HEK293 (cell line): ENCODE data around the gene LTBP1.

Experiments used
- CTCF ChIA-PET: fragments of 350-600 bp; formaldehyde crosslinking; extraction: SDS; loops from one replicate; lab custom pipeline; 2021; ENCODE audit warnings: antibody characterized with exemption; lab: Yijun Ruan, JAX
- POLR2A ChIA-PET: fragments of 300-600 bp; formaldehyde crosslinking; extraction: SDS; loops from one replicate; lab custom pipeline; 2020; ENCODE audit warnings: antibody characterized with exemption, inconsistent platforms; lab: Yijun Ruan, JAX
- H3K27ac ChIP-seq: fragments of 200-500 bp; sonication (Bioruptor generic); 2 replicates; pipeline ENCODE4 v1.5.1; 2014; ENCODE audit warnings: low read depth, low read length, control low read depth, inconsistent platforms; ENCODE audit errors: extremely low read depth
- H3K36me3 ChIP-seq, 2 experiments: fragments of 200-500 bp in 1 of 2; sonication (Bioruptor generic) in 1 of 2; 1 replicate in 1 of 2; 2 replicates in 1 of 2; pipeline ENCODE4 v1.5.1; 2014 to 2017; ENCODE audit warnings: inconsistent platforms in 2 of 2, low read length in 2 of 2; ENCODE audit not compliant: control insufficient read depth in 2 of 2, insufficient read depth in 1 of 2
- H3K4me1 ChIP-seq: fragments of 200-500 bp; sonication (Bioruptor generic); 2 replicates; pipeline ENCODE4 v1.5.1; 2014; ENCODE audit warnings: mild to moderate bottlenecking, low read length, inconsistent platforms; ENCODE audit not compliant: control insufficient read depth, insufficient read depth
- H3K4me3 ChIP-seq: 2 replicates; pipeline ENCODE4 v1.5.1; 2011; ENCODE audit warnings: low read depth, mild to moderate bottlenecking, control low read depth, low read length, moderate library complexity
- H3K9me3 ChIP-seq: fragments of 200-500 bp; sonication (Bioruptor generic); 2 replicates; pipeline ENCODE4 v1.5.1; 2014; ENCODE audit warnings: low read depth, low read length, inconsistent platforms; ENCODE audit not compliant: control insufficient read depth, insufficient read depth
- AEBP2 ChIP-seq: fragments of 450-650 bp; formaldehyde crosslinking; IDR thresholded peaks from 2 replicates; pipeline ENCODE4 v1.5.1; 2016; ENCODE audit warnings: missing biosample characterization, missing genetic modification characterization, borderline replicate concordance
- CTCF ChIP-seq: fragments of 450-650 bp; formaldehyde crosslinking; IDR thresholded peaks from 2 replicates; pipeline ENCODE4 v1.5.1; 2016; ENCODE audit warnings: missing biosample characterization, missing genetic modification characterization
- ELK4 ChIP-seq: IDR thresholded peaks from 2 replicates; pipeline ENCODE4 v1.6.1; 2011; ENCODE audit warnings: mild to moderate bottlenecking, low read depth, low read length, borderline replicate concordance
- GLIS1 ChIP-seq: fragments of 450-650 bp; formaldehyde crosslinking; IDR thresholded peaks from 2 replicates; pipeline ENCODE4 v1.5.1; 2016; ENCODE audit warnings: missing biosample characterization, missing genetic modification characterization
- SCRT2 ChIP-seq: fragments of 450-650 bp; formaldehyde crosslinking; IDR thresholded peaks from 2 replicates; pipeline ENCODE4 v1.5.1; 2016; ENCODE audit warnings: missing biosample characterization, missing genetic modification characterization
- SP2 ChIP-seq: fragments of 450-650 bp; formaldehyde crosslinking; IDR thresholded peaks from 2 replicates; pipeline ENCODE4 v1.5.1; 2016; ENCODE audit warnings: missing biosample characterization, missing genetic modification characterization
- TSHZ1 ChIP-seq: fragments of 450-650 bp; formaldehyde crosslinking; IDR thresholded peaks from 2 replicates; pipeline ENCODE4 v1.5.1; 2016; ENCODE audit warnings: missing biosample characterization, missing genetic modification characterization, borderline replicate concordance
- ZFHX2 ChIP-seq: fragments of 450-650 bp; formaldehyde crosslinking; conservative IDR thresholded peaks from 2 replicates; pipeline ENCODE4 v1.5.1; 2016; ENCODE audit warnings: missing biosample characterization, missing genetic modification characterization
- ZNF248 ChIP-seq: fragments of 450-650 bp; formaldehyde crosslinking; IDR thresholded peaks from 2 replicates; pipeline ENCODE4 v1.5.1; 2017; ENCODE audit warnings: missing biosample characterization, missing genetic modification characterization
- ZNF274 ChIP-seq, 2 experiments: fragments of 200-500 bp in 1 of 2; fragments of 450-650 bp in 1 of 2; sonication (Bioruptor generic) in 1 of 2; formaldehyde crosslinking in 1 of 2; IDR thresholded peaks; 2 replicates each; pipeline versions ENCODE4 v1.5.1 to v1.6.1; 2014 to 2016; ENCODE audit warnings: borderline replicate concordance in 1 of 2, inconsistent platforms in 1 of 2, low read length in 1 of 2, missing biosample characterization in 1 of 2, missing genetic modification characterization in 1 of 2
- ZNF324 ChIP-seq: fragments of 450-650 bp; formaldehyde crosslinking; IDR thresholded peaks from 2 replicates; pipeline ENCODE4 v1.5.1; 2016; ENCODE audit warnings: missing biosample characterization, missing genetic modification characterization
- ZNF366 ChIP-seq: fragments of 450-650 bp; formaldehyde crosslinking; conservative IDR thresholded peaks from 2 replicates; pipeline ENCODE4 v1.5.1; 2016; ENCODE audit warnings: missing biosample characterization, missing genetic modification characterization
- ZNF433 ChIP-seq: fragments of 450-650 bp; formaldehyde crosslinking; IDR thresholded peaks from 2 replicates; pipeline ENCODE4 v1.5.1; 2016; ENCODE audit warnings: missing biosample characterization, missing genetic modification characterization, low read depth
- ZNF48 ChIP-seq: fragments of 450-650 bp; formaldehyde crosslinking; IDR thresholded peaks from 2 replicates; pipeline ENCODE4 v1.5.1; 2016; ENCODE audit warnings: missing biosample characterization, missing genetic modification characterization
- ZNF501 ChIP-seq: fragments of 450-650 bp; formaldehyde crosslinking; IDR thresholded peaks from 2 replicates; pipeline ENCODE4 v1.5.1; 2016; ENCODE audit warnings: missing biosample characterization, missing genetic modification characterization
- ZNF510 ChIP-seq: fragments of 450-650 bp; formaldehyde crosslinking; IDR thresholded peaks from 2 replicates; pipeline ENCODE4 v1.5.1; 2018; ENCODE audit warnings: mild to moderate bottlenecking, missing genetic modification characterization, missing biosample characterization; ENCODE audit not compliant: insufficient replicate concordance
- ZNF544 ChIP-seq: fragments of 450-650 bp; formaldehyde crosslinking; IDR thresholded peaks from 2 replicates; pipeline ENCODE4 v1.5.0; 2017; ENCODE audit warnings: missing biosample characterization, missing genetic modification characterization
- ZNF610 ChIP-seq: fragments of 450-650 bp; formaldehyde crosslinking; IDR thresholded peaks from 2 replicates; pipeline ENCODE4 v1.5.1; 2016; ENCODE audit warnings: missing biosample characterization, missing genetic modification characterization, borderline replicate concordance
- ZSCAN18 ChIP-seq: fragments of 450-650 bp; formaldehyde crosslinking; IDR thresholded peaks from 2 replicates; pipeline ENCODE4 v1.5.1; 2016; ENCODE audit warnings: missing biosample characterization, missing genetic modification characterization

LTBP1 gene

GRCh38 chr2:33292981-33293595 is 346.3 kb downstream of the LTBP1 start:
- no peak for TF ChIP-seq ZSCAN18 (tag by site-specific recombination)
- no peak for TF ChIP-seq SCRT2 (tag by site-specific recombination)
- TF ChIP-seq ZNF324, result no peak
- POLR2A ChIA-PET, result no interaction called here
- H3K27ac ChIP-seq, result no peak overlapping the region

GRCh38 chr2:33298233-33298632 is 351.5 kb downstream of the LTBP1 start:
- H3K4me1 ChIP-seq, result peaks cover 2% of the 10 kb centered on the region
- H3K4me3 ChIP-seq, result no peak overlapping the region
- ChIA-PET POLR2A (no interaction called here), CTCF (interaction anchor here (0.7 kb wide), 1 partner anchor 97 kb away, joined by 3 read pairs; no protein-coding TSS in a partner anchor)
- TF ChIP-seq ZNF248, result no peak
- no peak for TF ChIP-seq ELK4
- TF ChIP-seq CTCF (tag by site-specific recombination), result no peak
- no peak for TF ChIP-seq ZNF366
- TF ChIP-seq ZNF274 (IDR thresholded peaks at IDR 0.05; ENCODE audit: low read length), result no peak
- TF ChIP-seq ZNF274 (tag by site-specific recombination; IDR thresholded peaks at IDR 0.05; ENCODE audit: borderline replicate concordance), result no peak
- TF ChIP-seq ZNF48 (tag by site-specific recombination), result no peak
- TF ChIP-seq SP2, result no peak
- no peak for TF ChIP-seq ZFHX2
- no peak for TF ChIP-seq ZNF433
- no peak for TF ChIP-seq TSHZ1 (tag by site-specific recombination)
- TF ChIP-seq AEBP2, result no peak
- no peak for TF ChIP-seq ZNF510 (tag by site-specific recombination)
- no peak for TF ChIP-seq ZNF610 (tag by site-specific recombination)
- no peak for TF ChIP-seq ZNF544 (tag by site-specific recombination)
- no peak for TF ChIP-seq GLIS1 (tag by site-specific recombination)
- no peak for TF ChIP-seq ZNF501 (tag by site-specific recombination)
- H3K36me3 ChIP-seq, result peaks cover 0 to 3% of the 10 kb centered on the region in 2 experiments; a peak in 2 of 3 replicates
- H3K9me3 ChIP-seq, result no peaks in the 10 kb centered on the region
- no peak overlapping the region for H3K27ac ChIP-seq

More at GRCh38 chr2:33292981-33293595, 346.3 kb downstream of the LTBP1 start:
- no peaks in the 10 kb centered on the region for H3K36me3 ChIP-seq
- CTCF ChIA-PET, result no interaction called here
- H3K4me3 ChIP-seq, result no peak overlapping the region
- H3K4me1 ChIP-seq, result peaks cover 20% of the 10 kb centered on the region
- H3K9me3 ChIP-seq, result no peaks in the 10 kb centered on the region
